ENCODE measurements around the gene NR3C2. TPM values are rescaled to one million over a fixed set of nuclear protein-coding genes. Genes with fewer than 3 reads are reported as not detected.

The NR3C2 gene
- total RNA-seq, 2 donors from 2014 or later = 14.6 to 17.4 TPM

GRCh38 chr4:148292686-148293085, 149.5 kb downstream of the NR3C2 start:
- TF ChIP-seq CTCF (IDR thresholded peaks at IDR 0.05) (no peak), POLR2AphosphoS5 (IDR thresholded peaks at IDR 0.05) (no peak), POLR2A (IDR thresholded peaks at IDR 0.05) (no peak)
- no peak for DNase-seq (ENCODE audit: low spot score)
- Histone ChIP-seq H3K9me3 (no peaks in the 10 kb centered on the region), H3K4me1 (replicated peaks) (no peaks in the 10 kb centered on the region), H3K36me3 (no peaks in the 10 kb centered on the region), H3K27me3 (replicated peaks; ENCODE audit: insufficient read depth) (no peaks in the 10 kb centered on the region), H3K27ac (no peak overlapping the region), H3K4me3 (no peak overlapping the region)
- intact Hi-C loops (cut with DNase I) = no loop called here
- 91% methylated on average over 1 of the region's 1 CpG for WGBS

DNA sequence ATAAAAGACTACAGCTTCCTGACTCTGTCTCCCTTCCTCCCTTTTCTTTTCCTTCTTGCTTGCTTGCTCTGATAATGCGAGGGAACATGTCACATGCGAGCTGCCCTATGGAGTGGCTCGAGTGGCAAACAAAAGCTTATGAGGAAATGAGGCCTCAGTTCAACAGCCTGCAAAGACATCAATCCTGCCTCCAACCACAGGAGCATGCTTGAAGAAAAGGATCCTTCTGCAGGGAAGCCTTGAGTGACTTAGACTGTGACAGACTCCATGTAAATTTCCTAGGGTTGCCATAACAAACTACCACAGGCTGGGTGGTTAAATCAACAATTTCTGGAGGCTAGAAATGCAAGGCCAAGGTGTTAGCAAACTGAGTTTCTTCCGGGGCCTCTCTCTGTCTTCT, 152.5 kb downstream of the NR3C2 start:
- intact Hi-C loops (cut with DNase I) = no loop called here
- DNase-seq (ENCODE audit: low spot score) = no peak
- no peak overlapping the region for H3K27ac ChIP-seq
- H3K36me3 ChIP-seq = no peaks in the 10 kb centered on the region
- no peaks in the 10 kb centered on the region for H3K27me3 ChIP-seq (replicated peaks; ENCODE audit: insufficient read depth)
- H3K4me3 ChIP-seq = no peak overlapping the region
- WGBS = 93% methylated on average over 4 of the region's 4 CpGs
- H3K4me1 ChIP-seq (replicated peaks) = no peaks in the 10 kb centered on the region
- no peaks in the 10 kb centered on the region for H3K9me3 ChIP-seq
- TF ChIP-seq POLR2AphosphoS5 (IDR thresholded peaks at IDR 0.05) (no peak), CTCF (IDR thresholded peaks at IDR 0.05) (no peak), POLR2A (IDR thresholded peaks at IDR 0.05) (no peak)

DNA sequence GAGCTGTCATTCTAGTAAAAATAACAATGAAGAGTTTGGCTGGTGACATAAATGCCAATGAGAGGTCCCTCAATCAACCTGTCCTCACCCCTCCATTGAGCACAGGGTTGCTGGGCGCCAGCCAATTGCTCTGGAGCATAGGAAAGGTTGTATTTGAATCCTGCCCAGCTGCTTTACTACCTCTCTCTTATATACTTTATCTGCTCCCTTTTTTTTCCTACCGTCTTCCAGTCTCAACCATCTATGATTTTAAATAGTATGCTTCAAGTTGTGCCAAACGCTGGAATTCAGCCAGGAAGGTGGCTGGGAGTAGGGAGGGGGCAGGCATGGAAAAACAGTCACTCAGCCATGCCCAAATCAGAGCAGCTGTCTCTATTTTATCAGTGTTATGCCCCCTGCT, 153.8 kb downstream of the NR3C2 start:
- Histone ChIP-seq H3K4me3 (no peak overlapping the region), H3K4me1 (replicated peaks) (no peaks in the 10 kb centered on the region), H3K27me3 (replicated peaks; ENCODE audit: insufficient read depth) (no peaks in the 10 kb centered on the region), H3K36me3 (no peaks in the 10 kb centered on the region), H3K27ac (no peak overlapping the region), H3K9me3 (no peaks in the 10 kb centered on the region)
- no peak for DNase-seq (ENCODE audit: low spot score)
- WGBS = 30% methylated on average over 3 of the region's 3 CpGs
- no peak for TF ChIP-seq CTCF (IDR thresholded peaks at IDR 0.05)
- no peak for TF ChIP-seq POLR2AphosphoS5 (IDR thresholded peaks at IDR 0.05)
- TF ChIP-seq POLR2A (IDR thresholded peaks at IDR 0.05) = no peak
- intact Hi-C loops (cut with DNase I) = no loop called here

- intact Hi-C loops (cut with DNase I) = no loop called here
- no peak overlapping the region for H3K4me3 ChIP-seq
- H3K27ac ChIP-seq = no peak overlapping the region
- 87% methylated on average over 1 of the region's 1 CpG for WGBS
- no peaks in the 10 kb centered on the region for H3K9me3 ChIP-seq
- DNase-seq (ENCODE audit: low spot score) = no peak
- H3K27me3 ChIP-seq (replicated peaks; ENCODE audit: insufficient read depth) = no peaks in the 10 kb centered on the region
- no peaks in the 10 kb centered on the region for H3K36me3 ChIP-seq
- H3K4me1 ChIP-seq (replicated peaks) = no peaks in the 10 kb centered on the region
- TF ChIP-seq CTCF (IDR thresholded peaks at IDR 0.05) (no peak), POLR2AphosphoS5 (IDR thresholded peaks at IDR 0.05) (no peak), POLR2A (IDR thresholded peaks at IDR 0.05) (no peak)
Observed at GRCh38 chr4:148287111-148287510, 155.1 kb downstream of the NR3C2 start.

GRCh38 chr4:148286012-148286411, 156.2 kb downstream of the NR3C2 start:
- intact Hi-C loops (cut with DNase I) = no loop called here

More at GRCh38 chr4:148286012-148286411, 156.2 kb downstream of the NR3C2 start:
- Histone ChIP-seq H3K36me3 (no peaks in the 10 kb centered on the region), H3K27ac (no peak overlapping the region), H3K9me3 (no peaks in the 10 kb centered on the region), H3K4me1 (replicated peaks) (no peaks in the 10 kb centered on the region), H3K27me3 (replicated peaks; ENCODE audit: insufficient read depth) (no peaks in the 10 kb centered on the region), H3K4me3 (no peak overlapping the region)
- no peak for DNase-seq (ENCODE audit: low spot score)
- TF ChIP-seq POLR2A (IDR thresholded peaks at IDR 0.05) = no peak
- no peak for TF ChIP-seq CTCF (IDR thresholded peaks at IDR 0.05)

All from prostate gland (tissue), 2 donors.